Breast epithelium (tissue), 3 donors: ENCODE measurements around the gene CDH4.

Experiments
- POLR2AphosphoS5 ChIP-seq, 3 donors: sonication (generic); formaldehyde crosslinking; IDR thresholded peaks; one replicate each; pipeline ENCODE4 v1.6.1; 2017; ENCODE audit warnings: antibody characterized with exemption in 3 of 3
- TF ChIP-seq, protein P1 (sequence below), 3 donors: fragments of 450-650 bp; IDR thresholded peaks; one replicate each; pipeline ENCODE4 v1.5.1; 2016 to 2017; ENCODE audit warnings: antibody characterized with exemption in 3 of 3, mild to moderate bottlenecking in 3 of 3, moderate library complexity in 3 of 3

DNA sequence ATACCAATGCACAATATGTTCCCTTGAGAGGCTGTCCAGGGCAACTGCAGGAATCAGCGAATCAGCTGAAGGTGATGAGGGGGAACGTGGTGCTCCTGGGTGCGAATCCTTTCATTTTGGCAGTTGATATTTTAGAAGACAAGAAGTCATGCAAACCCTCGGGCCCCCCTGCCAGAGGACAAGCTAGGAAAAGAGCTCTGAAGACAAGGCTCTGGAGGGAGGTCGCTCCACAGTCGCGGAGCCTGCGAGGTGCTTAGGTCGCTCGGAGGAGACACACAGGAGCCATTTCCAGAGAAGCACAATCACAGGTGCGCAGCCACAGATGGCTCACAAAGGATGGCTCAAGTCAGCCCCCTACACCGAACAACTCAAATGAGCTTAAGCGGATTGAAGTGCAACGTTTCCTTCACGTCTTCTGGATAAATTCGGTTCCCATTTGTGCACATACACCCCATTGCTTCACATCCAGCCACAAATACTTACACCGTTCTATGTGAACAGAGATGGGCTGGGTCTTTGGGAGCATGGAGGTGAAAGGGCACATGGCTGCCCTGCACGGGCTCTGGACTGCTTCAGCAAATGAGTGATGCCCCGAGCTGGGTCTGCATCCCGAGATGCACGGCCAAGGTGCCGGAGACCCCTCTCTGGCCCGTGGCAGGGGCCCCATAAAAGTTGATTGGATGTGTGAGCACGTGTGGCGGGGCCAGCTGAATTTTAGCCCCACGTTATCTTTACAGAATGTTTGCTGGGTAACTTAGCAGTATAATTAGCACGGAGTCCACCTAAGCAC lies 527.3 kb downstream of the CDH4 start:
- TF ChIP-seq, protein P1, sequence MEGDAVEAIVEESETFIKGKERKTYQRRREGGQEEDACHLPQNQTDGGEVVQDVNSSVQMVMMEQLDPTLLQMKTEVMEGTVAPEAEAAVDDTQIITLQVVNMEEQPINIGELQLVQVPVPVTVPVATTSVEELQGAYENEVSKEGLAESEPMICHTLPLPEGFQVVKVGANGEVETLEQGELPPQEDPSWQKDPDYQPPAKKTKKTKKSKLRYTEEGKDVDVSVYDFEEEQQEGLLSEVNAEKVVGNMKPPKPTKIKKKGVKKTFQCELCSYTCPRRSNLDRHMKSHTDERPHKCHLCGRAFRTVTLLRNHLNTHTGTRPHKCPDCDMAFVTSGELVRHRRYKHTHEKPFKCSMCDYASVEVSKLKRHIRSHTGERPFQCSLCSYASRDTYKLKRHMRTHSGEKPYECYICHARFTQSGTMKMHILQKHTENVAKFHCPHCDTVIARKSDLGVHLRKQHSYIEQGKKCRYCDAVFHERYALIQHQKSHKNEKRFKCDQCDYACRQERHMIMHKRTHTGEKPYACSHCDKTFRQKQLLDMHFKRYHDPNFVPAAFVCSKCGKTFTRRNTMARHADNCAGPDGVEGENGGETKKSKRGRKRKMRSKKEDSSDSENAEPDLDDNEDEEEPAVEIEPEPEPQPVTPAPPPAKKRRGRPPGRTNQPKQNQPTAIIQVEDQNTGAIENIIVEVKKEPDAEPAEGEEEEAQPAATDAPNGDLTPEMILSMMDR (IDR thresholded peaks at IDR 0.05): no peak
- no peak for TF ChIP-seq POLR2AphosphoS5 (IDR thresholded peaks at IDR 0.05)
